Stimulated activated naive CD8-positive, alpha-beta T cell treated with anti-CD3 and anti-CD28 coated beads, Interleukin-15, Interleukin-2, amounts not matched to agents 100 ng/mL and 50 ng/mL, for 24 hours (primary cell): ENCODE results near the gene KRTAP10-2.

Experiments
- H3K27ac Mint-ChIP-seq: one replicate; pipeline ENCODE4 v1.8.0; 2021; ENCODE audit warnings: mild to moderate bottlenecking, mixed read lengths
- H3K27me3 Mint-ChIP-seq: one replicate; pipeline ENCODE4 v1.8.0; 2021; ENCODE audit warnings: mixed read lengths
- H3K36me3 Mint-ChIP-seq: one replicate; pipeline ENCODE4 v1.8.0; 2021; ENCODE audit warnings: low read depth, mixed read lengths
- H3K4me1 Mint-ChIP-seq: one replicate; pipeline ENCODE4 v1.8.0; 2021; ENCODE audit warnings: low read depth, mixed read lengths
- H3K4me3 Mint-ChIP-seq: one replicate; pipeline ENCODE4 v1.8.0; 2021; ENCODE audit warnings: mild to moderate bottlenecking, mixed read lengths
- H3K9me3 Mint-ChIP-seq: one replicate; pipeline ENCODE4 v1.8.0; 2021; ENCODE audit warnings: mixed read lengths

The KRTAP10-2 gene

DNA sequence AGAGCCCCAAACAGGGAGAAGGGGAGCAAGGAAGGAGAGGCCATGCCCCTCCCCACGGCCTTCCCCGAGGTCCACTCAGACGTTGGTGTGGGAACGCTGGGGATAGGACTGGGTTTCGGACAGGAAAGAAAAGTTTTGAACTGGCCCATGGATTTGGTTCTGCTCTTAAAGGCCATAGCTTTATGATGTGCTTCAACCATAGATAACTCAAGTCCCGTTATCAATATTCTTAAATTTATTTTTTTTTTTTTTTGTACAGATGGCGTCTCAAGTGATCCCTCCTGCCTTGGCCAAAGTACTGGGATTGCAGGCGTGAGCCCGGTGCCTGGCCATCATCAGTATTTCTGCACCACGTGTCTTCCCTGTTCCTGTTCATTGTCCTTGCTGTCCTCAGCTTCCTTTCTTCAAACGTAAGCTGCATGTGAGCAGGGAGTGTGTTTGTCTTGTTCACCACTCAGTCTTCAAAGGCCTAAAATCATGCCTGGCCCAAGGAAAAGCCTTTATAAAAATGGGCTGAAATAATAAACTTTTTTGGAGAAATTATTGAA is 10.5 kb downstream of the KRTAP10-2 start:
- Mint-ChIP-seq H3K4me1 (no peaks in the 10 kb centered on the region), H3K36me3 (peaks cover 5% of the 10 kb centered on the region), H3K4me3 (no peak overlapping the region), H3K9me3 (peaks cover 6% of the 10 kb centered on the region), H3K27ac (no peak overlapping the region), H3K27me3 (no peaks in the 10 kb centered on the region)

DNA sequence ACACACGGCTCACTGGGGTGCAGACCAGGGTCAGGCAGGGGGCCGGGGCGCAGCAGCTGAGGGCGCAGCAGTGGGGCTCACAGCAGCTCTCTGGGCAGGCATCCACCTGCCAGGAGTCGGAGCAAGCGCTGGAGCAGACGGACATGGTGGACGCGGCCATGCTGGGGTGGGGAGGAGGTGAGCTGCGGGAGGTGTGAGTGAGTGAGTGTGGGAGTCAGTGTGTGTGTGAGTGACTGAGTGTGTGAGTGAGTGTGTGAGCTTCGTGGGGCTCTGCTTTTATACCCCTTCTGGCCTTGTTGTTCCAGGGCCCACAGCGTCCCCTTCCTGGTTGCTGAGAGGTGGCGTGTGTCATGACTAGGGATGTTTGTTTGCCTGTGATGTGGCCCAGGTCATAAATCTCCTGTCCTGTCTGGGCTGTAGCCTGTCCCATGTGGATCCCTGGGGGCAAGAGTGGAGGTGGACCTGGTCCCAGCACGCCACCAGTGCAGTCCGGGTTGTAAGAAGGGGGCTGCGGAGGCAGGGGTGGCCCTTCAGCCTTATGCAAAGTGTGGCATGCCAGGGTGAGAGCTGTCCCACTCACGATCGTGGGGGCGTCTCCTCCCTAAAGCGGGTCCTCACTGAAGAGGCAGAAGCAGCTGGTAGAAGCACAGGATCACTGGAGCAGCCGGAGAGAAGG is 11.2 kb downstream of the KRTAP10-2 start, which contains the start of gene KRTAP10-1:
Gene KRTAP10-1 (minus strand): TSS at position 205 of the 676 bp plus-strand sequence. CDS start 45 bp downstream, at position 160.
- H3K4me3 Mint-ChIP-seq: no peak within 1 kb of the TSS
- H3K36me3 Mint-ChIP-seq: no peaks in the 10 kb centered on the region
- H3K4me1 Mint-ChIP-seq: no peaks in the 10 kb centered on the region
- H3K9me3 Mint-ChIP-seq: no peaks in the 10 kb centered on the region
- no peaks in the 10 kb centered on the region for H3K27me3 Mint-ChIP-seq
- H3K27ac Mint-ChIP-seq: no peak within 1 kb of the TSS

DNA sequence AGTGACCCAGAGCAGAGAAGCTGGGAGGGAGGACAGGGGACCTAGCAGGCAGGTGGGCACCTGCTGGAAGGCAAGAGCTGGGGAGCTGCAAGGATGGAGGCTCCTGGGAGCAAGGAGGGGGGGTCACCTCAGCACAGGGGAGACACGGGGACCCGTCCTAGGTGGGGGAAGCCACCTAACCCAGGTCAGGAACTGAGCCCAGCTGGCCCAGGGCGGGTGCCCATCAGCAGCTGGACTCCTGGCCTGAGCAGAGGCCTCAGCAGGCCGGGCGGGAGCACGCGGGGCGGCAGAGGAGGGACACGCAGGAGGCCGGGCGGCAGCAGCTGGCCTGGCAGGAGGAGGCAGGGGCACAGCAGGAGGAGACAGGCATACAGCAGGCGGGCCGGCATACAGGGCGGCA is 12.3 kb downstream of the KRTAP10-2 start:
- Mint-ChIP-seq H3K9me3 (no peaks in the 10 kb centered on the region), H3K27ac (no peak overlapping the region), H3K36me3 (no peaks in the 10 kb centered on the region), H3K27me3 (no peaks in the 10 kb centered on the region), H3K4me1 (no peaks in the 10 kb centered on the region), H3K4me3 (no peak overlapping the region)

DNA sequence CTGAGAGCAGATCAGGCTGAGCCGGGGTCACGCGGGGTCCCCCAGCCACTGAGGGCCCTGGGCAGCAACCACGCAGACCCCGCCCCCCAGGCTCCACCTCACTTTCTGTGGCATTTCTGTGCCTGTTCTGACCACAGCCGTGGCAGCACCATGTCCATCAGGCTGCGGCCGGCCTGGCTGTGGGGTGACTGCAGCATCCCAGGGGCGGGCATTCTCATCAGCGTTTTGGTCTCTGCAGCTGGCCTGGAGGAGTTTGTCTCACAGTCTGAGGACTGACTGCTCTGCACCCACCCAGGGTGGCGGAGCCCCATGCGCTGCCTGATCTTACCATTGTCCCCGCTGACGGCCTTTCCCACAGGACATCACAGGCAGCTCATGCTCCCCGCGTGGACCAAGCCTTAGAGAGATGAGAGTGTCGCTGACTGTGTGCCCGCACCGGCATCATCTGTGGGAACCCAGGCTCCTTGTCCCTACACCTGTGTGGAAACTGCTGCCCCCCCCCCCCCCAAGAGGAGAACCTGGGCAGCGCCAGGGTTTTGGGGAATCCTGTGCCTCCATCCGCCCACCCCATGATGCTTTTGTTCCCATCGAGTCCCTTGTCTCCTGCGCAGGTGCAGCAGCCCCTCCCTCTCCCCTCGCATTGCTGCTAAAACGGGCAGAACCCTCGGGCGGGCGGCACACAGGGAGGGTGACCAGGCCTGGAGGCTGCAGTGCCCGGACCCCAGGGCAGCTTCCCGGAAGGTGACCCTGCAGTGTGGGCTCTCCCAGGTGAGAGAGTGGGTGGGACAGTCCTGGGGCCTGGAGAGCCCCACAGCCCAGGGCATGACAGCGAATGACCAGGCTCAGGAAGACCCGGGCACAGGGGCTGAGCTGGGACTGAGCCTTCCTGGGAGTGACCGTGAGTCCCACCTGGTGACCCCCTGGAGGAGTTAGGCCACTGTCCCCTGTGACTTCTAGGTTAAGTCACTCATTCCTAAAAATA is 13.1 kb downstream of the KRTAP10-2 start:
- Mint-ChIP-seq H3K4me3 (no peak overlapping the region), H3K36me3 (no peaks in the 10 kb centered on the region), H3K27me3 (no peaks in the 10 kb centered on the region)

DNA sequence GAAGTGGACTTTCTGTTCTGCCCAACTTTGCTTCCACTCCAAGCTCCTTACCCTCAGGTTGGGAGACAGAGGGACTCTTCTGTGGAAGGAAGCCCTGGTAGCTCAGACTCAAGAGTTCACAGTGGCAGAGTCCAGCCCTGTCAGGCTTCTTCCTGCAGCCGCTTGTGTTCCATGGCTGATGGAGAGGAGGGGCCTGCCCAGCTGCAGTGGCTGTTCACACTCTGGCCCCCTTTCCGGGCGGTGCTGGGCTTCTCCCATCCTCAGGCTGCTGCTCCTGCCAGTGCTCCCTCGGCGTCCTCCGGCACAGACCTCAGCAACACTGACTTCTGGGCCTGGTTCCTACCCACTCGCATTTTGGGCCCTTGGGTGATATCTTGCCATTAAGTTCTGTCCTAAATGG is 15.3 kb downstream of the KRTAP10-2 start:
- no peaks in the 10 kb centered on the region for H3K36me3 Mint-ChIP-seq
- H3K4me3 Mint-ChIP-seq: no peak overlapping the region
- no peaks in the 10 kb centered on the region for H3K27me3 Mint-ChIP-seq
- no peaks in the 10 kb centered on the region for H3K4me1 Mint-ChIP-seq
- H3K9me3 Mint-ChIP-seq: no peaks in the 10 kb centered on the region
- H3K27ac Mint-ChIP-seq: no peak overlapping the region

More for the DNA sequence above, 13.1 kb downstream of the KRTAP10-2 start:
- Mint-ChIP-seq H3K4me1 (no peaks in the 10 kb centered on the region), H3K9me3 (no peaks in the 10 kb centered on the region), H3K27ac (no peak overlapping the region)

DNA sequence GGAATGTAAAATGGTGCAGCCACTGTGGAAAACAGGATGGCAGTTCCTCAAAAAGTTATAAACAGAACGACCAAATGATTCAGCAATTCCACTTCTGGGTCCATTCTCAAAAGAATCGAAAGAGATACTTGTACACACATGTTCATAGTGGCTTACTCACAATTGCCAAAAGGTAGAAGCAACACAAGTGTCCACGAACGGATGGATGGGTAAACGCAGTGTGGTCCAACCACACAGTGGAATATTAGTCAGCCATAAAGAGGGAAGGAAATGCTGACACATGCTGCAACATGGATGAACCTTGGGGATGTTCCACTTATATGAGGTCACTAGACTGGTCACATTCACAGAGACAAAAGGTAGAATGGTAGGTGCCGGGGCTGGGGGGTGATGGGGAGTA is 16.6 kb downstream of the KRTAP10-2 start:
- Mint-ChIP-seq H3K4me1 (no peaks in the 10 kb centered on the region), H3K27ac (no peak overlapping the region), H3K27me3 (no peaks in the 10 kb centered on the region), H3K4me3 (no peak overlapping the region), H3K36me3 (no peaks in the 10 kb centered on the region), H3K9me3 (no peaks in the 10 kb centered on the region)

DNA sequence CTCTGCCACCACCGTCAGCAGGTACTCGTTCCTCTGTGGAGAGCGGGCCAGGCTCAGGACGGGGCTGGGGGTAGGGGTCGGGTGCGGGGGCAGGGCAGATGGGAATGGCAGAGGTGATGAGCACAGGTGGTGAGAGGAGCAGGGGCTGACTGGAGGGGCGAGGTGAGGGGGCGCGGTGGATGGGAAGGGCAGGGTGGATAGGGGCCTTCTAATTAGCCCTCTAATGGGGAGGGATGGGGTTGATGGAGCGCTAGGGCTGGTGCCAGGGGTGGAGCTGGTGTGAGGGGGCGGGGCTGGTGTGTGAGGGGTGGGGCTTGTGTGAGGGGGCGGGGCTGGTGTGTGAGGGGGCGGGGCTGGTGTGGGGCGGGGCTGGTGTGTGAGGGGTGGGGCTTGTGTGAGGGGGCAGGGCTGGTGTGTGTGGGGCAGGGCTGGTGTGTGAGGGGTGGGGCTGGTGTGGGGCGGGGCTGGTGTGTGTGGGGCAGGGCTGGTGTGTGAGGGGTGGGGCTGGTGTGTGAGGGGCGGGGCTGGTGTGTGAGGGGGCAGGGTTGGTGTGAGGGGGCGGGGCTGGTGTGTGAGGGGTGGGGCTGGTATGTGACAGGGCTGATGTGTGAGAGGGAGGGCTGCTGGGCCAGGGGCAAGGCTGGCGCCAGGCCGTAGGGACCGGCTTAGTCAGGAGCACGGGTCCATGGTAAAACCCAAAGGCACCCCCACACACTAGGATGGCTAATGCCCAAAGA is 17.2 kb downstream of the KRTAP10-2 start:
- Mint-ChIP-seq H3K4me3 (no peak overlapping the region), H3K36me3 (no peaks in the 10 kb centered on the region), H3K27ac (no peak overlapping the region), H3K9me3 (no peaks in the 10 kb centered on the region), H3K4me1 (no peaks in the 10 kb centered on the region), H3K27me3 (no peaks in the 10 kb centered on the region)

DNA sequence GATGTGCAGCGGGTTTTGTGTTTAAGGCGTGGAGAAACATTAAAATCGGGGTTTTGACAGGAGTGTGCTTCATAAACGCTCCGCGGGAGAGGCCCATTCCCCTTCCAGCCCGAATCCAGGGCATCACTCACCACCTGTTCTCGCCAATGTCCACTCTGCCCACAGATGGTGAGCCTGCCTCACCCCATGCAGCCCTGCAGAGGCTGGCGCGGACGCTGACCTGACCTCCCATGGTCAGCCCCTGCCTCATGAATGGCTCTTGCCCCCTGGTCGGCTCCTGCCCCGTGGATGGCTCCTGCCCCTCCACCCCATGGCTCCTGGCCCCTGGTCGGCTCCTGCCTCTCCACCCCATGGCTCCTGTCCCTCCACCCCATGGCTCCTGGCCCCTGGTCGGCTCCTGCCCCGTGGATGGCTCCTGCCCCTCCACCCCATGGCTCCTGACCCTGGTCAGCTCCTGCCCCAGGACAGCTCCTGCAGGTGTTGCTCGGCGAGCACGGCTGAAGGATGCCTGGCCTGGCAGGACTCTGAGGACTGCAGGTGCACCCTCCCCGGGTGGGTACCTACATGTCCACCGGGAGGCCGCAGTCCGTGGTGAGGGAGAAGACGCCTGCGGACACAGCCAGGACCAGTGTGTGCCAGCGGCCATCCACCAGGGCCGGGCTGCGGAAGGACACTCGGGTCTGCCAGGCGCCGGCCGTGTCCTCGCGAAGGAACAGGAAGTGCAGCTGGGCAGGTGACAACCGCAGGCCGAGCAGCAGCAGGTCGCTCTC is 18.0 kb downstream of the KRTAP10-2 start:
- H3K36me3 Mint-ChIP-seq: no peaks in the 10 kb centered on the region
- H3K27me3 Mint-ChIP-seq: no peaks in the 10 kb centered on the region
- no peak overlapping the region for H3K27ac Mint-ChIP-seq
- H3K4me3 Mint-ChIP-seq: no peak overlapping the region
- no peaks in the 10 kb centered on the region for H3K4me1 Mint-ChIP-seq
- no peaks in the 10 kb centered on the region for H3K9me3 Mint-ChIP-seq

DNA sequence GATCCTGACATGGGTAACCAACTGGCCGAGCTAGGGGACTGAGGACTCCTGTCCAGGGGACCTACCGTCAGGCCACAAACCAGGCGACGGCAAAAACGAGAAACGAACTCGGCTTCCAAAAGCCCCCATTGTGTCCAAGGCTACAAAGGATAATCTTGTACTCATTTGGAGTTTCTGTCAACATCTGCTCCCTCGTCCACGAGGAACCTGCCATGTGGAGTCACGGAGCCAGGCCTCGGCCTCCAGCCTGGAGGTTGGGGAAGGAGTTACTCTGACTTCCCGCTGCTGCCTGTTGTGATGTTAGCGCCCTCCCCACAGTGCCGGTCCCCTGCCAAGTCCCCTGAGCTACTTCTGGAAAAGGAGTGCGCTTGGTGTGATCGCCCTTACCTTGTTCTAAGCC is 18.6 kb downstream of the KRTAP10-2 start:
- H3K27me3 Mint-ChIP-seq: no peaks in the 10 kb centered on the region
- H3K27ac Mint-ChIP-seq: no peak overlapping the region
- H3K36me3 Mint-ChIP-seq: no peaks in the 10 kb centered on the region
- H3K4me3 Mint-ChIP-seq: no peak overlapping the region
- no peaks in the 10 kb centered on the region for H3K4me1 Mint-ChIP-seq
- no peaks in the 10 kb centered on the region for H3K9me3 Mint-ChIP-seq

DNA sequence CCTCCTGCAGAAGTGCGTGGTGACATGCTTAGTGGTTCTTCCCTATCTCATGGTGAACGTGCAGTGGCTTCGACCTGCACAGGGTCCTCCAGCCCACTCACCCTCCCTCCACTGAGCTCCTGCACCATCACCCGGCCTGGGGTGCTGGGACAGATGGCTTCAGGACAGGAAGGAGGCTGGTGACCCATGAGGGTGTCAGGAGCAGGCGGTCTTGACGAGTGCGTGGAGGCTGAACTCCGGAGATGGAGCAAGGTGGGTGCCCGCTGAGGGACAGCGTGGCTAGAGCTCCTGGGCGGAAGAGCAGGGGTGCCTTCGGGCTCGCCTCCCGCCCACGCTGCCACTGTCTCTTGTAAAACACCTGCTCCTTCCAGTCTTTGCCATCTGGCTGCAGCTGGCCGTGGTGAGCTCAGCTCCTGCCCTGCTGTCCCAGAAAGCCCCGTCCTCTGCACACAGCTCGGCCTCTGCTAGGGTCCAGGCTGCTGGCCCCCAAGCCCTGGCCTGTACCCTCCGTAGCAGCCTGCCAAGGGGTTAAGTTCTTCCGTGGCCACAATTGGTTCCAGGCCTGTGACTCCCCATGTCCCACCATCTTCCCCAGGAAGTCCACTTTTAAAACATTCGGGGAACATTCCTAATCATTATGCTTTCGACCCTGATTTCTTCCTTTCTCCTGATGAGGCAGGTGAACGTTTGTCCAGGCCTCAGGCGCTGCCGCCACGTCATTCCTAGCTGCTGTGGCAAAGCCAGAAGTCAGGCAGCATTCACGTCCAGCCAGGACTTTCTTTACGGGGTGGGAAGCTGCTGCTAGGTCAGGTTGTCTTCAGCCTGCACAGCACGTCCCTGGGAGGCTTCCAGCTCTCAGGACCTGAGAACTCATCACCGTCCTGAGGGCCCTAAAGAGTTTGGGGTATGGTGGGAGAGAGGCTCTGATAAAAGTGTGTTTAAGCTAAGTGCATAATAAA is 19.4 kb downstream of the KRTAP10-2 start:
- Mint-ChIP-seq H3K4me1 (no peaks in the 10 kb centered on the region), H3K4me3 (no peak overlapping the region), H3K9me3 (no peaks in the 10 kb centered on the region), H3K27me3 (no peaks in the 10 kb centered on the region), H3K36me3 (no peaks in the 10 kb centered on the region), H3K27ac (no peak overlapping the region)

DNA sequence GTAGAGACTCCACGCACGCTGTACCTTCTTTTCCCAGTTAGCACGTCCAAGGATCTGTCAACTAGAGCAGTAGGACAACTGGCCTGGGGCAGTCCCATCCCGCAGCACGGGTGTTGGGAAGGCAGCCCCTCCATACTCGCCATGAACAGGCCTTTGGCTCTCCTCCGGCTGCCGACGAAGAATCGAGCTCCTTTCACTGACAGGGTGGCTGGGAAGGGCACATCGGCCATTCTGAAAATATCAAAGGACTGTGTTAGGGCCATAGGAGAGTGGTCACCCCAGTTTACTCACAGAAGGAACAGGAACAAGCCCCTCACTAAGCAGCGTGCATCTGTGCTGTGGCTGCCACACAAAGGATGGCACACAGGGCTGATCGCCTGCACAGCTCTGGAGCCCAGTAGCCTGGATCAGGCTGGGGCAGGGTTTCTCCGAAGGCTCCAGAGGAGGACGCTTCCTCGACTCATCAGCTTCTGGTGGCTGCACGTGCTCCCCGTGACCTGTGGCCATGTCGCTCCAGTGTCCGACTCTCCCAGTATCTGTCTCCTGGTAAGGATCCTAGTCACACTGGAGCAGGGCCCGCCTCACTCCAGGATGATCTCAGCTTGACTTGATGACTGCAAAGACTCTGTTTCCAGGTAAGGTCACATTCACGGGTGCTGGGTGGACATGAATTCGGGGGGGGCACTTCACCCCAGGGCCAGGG is 20.3 kb downstream of the KRTAP10-2 start:
- H3K4me3 Mint-ChIP-seq: no peak overlapping the region

DNA sequence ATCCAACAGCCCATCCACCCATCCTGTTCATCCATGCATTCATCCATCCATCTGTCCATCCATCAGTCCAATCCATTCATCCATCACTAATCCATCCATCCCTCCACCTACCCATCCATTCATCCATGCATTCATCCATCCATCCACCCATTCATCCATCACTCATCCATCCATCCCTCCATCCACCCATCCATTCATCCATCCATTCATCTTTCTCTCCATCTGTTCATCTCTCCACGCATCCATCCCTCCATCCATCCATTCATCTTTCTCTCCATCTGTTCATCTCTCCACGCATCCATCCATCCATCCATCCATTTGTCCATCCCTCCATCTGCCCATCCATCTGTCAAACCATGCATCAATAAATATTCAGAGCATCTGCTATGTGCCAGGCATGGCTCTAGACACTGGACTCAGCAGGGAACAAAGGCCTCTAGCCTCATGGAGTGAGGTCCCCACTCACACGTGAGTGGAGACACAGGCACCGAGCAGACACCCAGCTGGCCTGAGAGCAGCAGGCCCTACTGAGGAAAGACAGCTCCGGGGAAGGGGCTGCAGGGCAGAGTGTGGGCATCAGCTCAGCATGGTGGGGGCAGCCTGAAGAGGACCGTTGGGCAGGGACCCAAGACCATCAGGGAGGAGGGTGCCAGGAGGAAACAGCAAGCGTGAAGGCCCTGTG is 20.9 kb downstream of the KRTAP10-2 start:
- Mint-ChIP-seq H3K27ac (peak overlapping the region; percentile 3), H3K4me1 (no peaks in the 10 kb centered on the region), H3K9me3 (no peaks in the 10 kb centered on the region), H3K4me3 (no peak overlapping the region), H3K27me3 (no peaks in the 10 kb centered on the region), H3K36me3 (no peaks in the 10 kb centered on the region)

More for the DNA sequence above, 20.3 kb downstream of the KRTAP10-2 start:
- Mint-ChIP-seq H3K27me3 (no peaks in the 10 kb centered on the region), H3K36me3 (no peaks in the 10 kb centered on the region), H3K4me1 (no peaks in the 10 kb centered on the region), H3K27ac (no peak overlapping the region), H3K9me3 (no peaks in the 10 kb centered on the region)
